Type B pancreatic cell (in vitro differentiated cells): ENCODE results near the gene B3GNT5. TPM values are rescaled to one million over a fixed set of nuclear protein-coding genes. Genes with fewer than 3 reads are reported as not detected.
A peak's percentile ranks its signal among the peaks of the same experiment; 100 is the strongest.

Experiments
- DNase-seq: peaks from one replicate; pipeline ENCODE4 v3.0.0; 2021; ENCODE audit warnings: mixed read lengths; ENCODE audit not compliant: unreplicated experiment; ENCODE audit errors: extremely low spot score
- H3K27ac Mint-ChIP-seq: 2 replicates; pipeline ENCODE4 v1.8.0; 2021; ENCODE audit warnings: mild to moderate bottlenecking, mixed read lengths
- H3K27me3 Mint-ChIP-seq: 2 replicates; pipeline ENCODE4 v1.8.0; 2021; ENCODE audit warnings: mixed read lengths
- H3K36me3 Mint-ChIP-seq: 2 replicates; pipeline ENCODE4 v1.8.0; 2021; ENCODE audit warnings: mixed read lengths
- H3K4me1 Mint-ChIP-seq: one replicate; pipeline ENCODE4 v1.8.0; 2021; ENCODE audit warnings: mixed read lengths; ENCODE audit not compliant: unreplicated experiment
- H3K4me3 Mint-ChIP-seq: 2 replicates; pipeline ENCODE4 v1.8.0; 2021; ENCODE audit warnings: mild to moderate bottlenecking, mixed read lengths
- H3K9me3 Mint-ChIP-seq: 2 replicates; pipeline ENCODE4 v1.8.0; 2021; ENCODE audit warnings: mixed read lengths
- CTCF ChIP-seq: fragments of 200-600 bp; sonication (generic); conservative IDR thresholded peaks from 2 replicates; pipeline ENCODE4 v1.5.0; 2021; ENCODE audit warnings: antibody characterized with exemption, mild to moderate bottlenecking
- total RNA-seq: library from RNA; stranded (reverse); gene quantifications from 2 replicates; pipeline ENCODE4 v1.2.1, GENCODE V29; 2021; ENCODE audit warnings: low replicate concordance

B3GNT5 gene
- total RNA-seq, 1 donor from 2014 or later = 28.7 TPM

DNA sequence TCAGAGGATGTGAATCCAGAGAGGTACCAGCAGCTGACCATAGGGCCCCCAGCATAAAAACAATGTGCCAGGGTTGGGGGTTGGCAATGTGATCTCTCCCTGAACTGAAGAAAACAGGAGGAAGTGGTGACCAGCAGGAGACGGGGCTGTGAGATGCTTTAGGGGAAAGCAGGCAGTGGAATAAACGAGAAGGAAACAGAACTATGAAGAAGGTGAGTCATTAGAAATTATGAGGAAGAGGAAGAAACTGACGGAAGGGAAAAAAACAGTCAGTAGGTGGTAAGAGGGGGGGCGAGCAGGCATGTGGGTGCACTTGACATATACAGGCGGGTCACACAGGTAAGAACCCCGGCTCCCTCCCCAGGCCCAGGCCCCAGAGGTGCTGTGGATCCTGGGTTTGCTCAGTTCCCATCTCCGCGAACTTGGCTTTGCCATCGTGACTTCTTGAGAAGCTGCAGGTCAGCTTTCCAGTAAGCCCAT, 42.2 kb upstream of the B3GNT5 start:
- peaks cover 5% of the 10 kb centered on the region for H3K9me3 Mint-ChIP-seq
- peak overlapping the region; percentile 93 for H3K27ac Mint-ChIP-seq
- H3K36me3 Mint-ChIP-seq = peaks cover 3% of the 10 kb centered on the region
- no peak for DNase-seq
- H3K4me1 Mint-ChIP-seq = peaks cover 26% of the 10 kb centered on the region
- no peaks in the 10 kb centered on the region for H3K27me3 Mint-ChIP-seq
- H3K4me3 Mint-ChIP-seq = peak overlapping the region; percentile 44
- no peak for TF ChIP-seq CTCF

DNA sequence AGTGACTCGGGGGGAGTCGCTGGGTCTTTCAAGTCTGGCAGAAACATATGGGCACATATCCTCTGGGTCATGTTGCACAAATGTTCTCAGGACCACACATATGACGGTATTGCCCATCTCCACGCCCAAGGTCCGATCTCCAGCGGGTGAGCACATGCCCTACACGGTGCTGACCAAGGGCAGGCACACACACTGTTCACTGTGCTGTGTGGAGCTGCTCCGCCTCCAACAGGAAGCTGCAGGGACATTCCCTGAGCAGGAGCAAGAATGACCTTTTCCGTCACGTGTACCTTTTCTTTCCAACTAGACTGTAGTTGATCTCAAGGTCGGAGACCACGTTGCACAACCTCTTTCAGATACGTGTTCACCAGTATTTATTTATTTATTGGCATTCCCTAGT, 41.7 kb upstream of the B3GNT5 start:
- H3K4me3 Mint-ChIP-seq = no peak overlapping the region
- TF ChIP-seq CTCF = no peak
- no peaks in the 10 kb centered on the region for H3K27me3 Mint-ChIP-seq
- H3K9me3 Mint-ChIP-seq = peaks cover 5% of the 10 kb centered on the region
- peaks cover 3% of the 10 kb centered on the region for H3K36me3 Mint-ChIP-seq
- H3K27ac Mint-ChIP-seq = peak overlapping the region; percentile 93
- DNase-seq = no peak
- H3K4me1 Mint-ChIP-seq = peaks cover 27% of the 10 kb centered on the region

DNA sequence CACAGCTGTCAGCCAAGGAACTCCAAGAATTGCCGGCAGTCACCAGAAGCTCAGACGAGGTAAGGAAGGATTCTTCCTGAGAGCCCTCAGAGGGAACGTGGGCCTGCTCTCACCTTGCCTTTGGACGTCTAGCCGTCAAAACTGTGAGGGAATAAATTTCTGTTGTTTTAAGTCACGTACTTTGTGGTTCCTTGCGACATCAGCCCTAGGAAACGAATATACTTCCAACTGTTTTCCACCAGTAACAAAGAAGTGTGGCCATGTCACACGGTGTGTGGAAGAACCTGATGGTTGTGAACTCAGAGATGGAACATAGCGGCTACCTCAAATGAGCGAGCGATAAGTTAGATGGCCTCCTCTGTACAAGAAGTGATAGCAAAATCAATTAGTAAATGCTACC, 41.0 kb upstream of the B3GNT5 start:
- Mint-ChIP-seq H3K4me1 (peaks cover 27% of the 10 kb centered on the region), H3K27me3 (no peaks in the 10 kb centered on the region), H3K9me3 (peaks cover 5% of the 10 kb centered on the region), H3K36me3 (peaks cover 3% of the 10 kb centered on the region), H3K27ac (no peak overlapping the region), H3K4me3 (no peak overlapping the region)
- no peak for DNase-seq
- TF ChIP-seq CTCF = no peak

DNA sequence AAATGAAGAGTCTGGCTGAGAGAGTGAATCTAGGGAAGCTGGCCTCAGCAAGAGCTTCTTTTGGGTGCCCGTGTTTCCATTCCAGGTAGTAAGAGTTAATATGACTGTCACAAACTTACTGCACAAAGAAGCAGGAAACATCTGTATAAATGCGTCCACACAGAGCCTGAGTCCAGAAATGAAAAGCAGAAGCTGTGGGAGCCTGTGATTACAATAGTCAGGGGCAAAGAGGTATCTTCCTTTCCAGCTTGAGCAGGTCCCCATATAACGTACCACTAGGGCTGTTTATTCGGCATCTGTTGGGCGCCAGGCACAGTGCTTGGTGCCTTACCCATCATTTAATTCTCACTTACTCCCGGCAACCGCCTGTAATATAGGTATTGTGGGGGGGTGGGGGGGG, 40.5 kb upstream of the B3GNT5 start:
- Mint-ChIP-seq H3K4me1 (peaks cover 24% of the 10 kb centered on the region), H3K27me3 (no peaks in the 10 kb centered on the region), H3K9me3 (peaks cover 5% of the 10 kb centered on the region), H3K36me3 (peaks cover 3% of the 10 kb centered on the region), H3K4me3 (no peak overlapping the region), H3K27ac (no peak overlapping the region)
- DNase-seq = no peak
- no peak for TF ChIP-seq CTCF

DNA sequence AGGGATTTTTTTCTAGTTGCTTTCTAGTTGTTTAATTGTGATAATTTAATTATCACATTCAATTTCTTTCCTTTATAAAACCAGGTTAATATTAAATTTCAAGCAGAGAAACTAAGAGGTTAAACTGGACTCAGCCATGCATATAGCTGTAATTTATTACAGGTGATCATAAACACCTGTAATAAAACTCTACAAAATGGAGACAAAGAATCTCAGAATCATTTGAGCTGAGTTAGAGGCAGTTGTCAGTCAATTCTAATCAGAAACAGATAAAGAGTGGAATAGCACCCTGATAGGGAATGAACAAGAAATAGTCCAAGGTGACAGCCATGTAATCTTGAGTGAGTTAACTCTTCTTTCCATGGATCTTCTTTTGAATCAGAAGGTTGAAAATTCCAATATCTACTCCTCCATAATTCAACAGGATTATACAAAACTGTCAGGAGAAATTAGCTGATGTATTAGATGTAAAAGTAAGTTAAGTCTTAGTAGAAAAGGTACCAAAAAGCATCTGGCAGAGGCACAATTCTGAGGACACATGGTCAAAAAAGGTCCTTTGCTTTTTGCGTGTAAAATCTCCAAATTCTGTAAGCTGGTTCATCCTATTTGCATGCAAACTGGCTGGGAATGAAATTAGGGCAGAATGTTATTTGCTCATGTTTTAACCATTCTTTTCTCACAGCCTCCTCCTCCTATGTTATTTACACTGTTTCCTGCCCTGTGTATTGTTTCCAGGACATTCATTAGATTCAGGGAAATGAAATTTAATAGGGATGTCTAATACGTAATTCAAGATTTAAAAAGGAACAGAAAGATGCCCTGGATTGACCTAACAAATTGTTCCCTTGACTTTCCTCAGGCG, 39.4 kb upstream of the B3GNT5 start:
- Mint-ChIP-seq H3K9me3 (peaks cover 5% of the 10 kb centered on the region), H3K27me3 (no peaks in the 10 kb centered on the region), H3K4me3 (no peak overlapping the region), H3K4me1 (peaks cover 23% of the 10 kb centered on the region), H3K27ac (no peak overlapping the region), H3K36me3 (peaks cover 3% of the 10 kb centered on the region)
- DNase-seq = no peak
- TF ChIP-seq CTCF = no peak
